Vagina (tissue), 2 donors: ENCODE results near the gene PSMD12. TPM values are rescaled to one million over a fixed set of nuclear protein-coding genes. Genes with fewer than 3 reads are reported as not detected.

ENCODE experiments used
- DNase-seq, 2 donors: peaks; one replicate each; pipeline ENCODE4 v3.0.0-alpha.2; 2017; ENCODE audit errors: extremely low spot score in 2 of 2
- H3K27ac ChIP-seq: fragments of 200-600 bp; sonication (generic); one replicate; pipeline ENCODE4 v1.5.1; 2019
- H3K27me3 ChIP-seq: fragments of 200-600 bp; sonication (generic); one replicate; pipeline ENCODE4 v1.5.1; 2019
- H3K36me3 ChIP-seq, 2 donors: fragments of 200-600 bp; sonication (generic); one replicate each; pipeline ENCODE4 v1.5.1; 2017 to 2019
- H3K4me1 ChIP-seq: fragments of 200-600 bp; sonication (generic); one replicate; pipeline ENCODE4 v1.5.1; 2019
- H3K4me3 ChIP-seq, 2 donors: fragments of 200-600 bp; sonication (generic); 1 replicate in 1 of 2; 2 replicates in 1 of 2; pipeline ENCODE4 v1.5.1; 2016 to 2019
- H3K9me3 ChIP-seq: fragments of 200-600 bp; sonication (generic); one replicate; pipeline ENCODE4 v1.5.1; 2019
- CTCF ChIP-seq, 3 experiments: fragments of 450-650 bp in 2 of 3; fragments of 200-600 bp in 1 of 3; sonication (generic) in 1 of 3; IDR thresholded peaks; one replicate each; pipeline ENCODE4 v1.5.1; 2017 to 2019; ENCODE audit warnings: antibody characterized with exemption in 3 of 3, mild to moderate bottlenecking in 2 of 3, moderate library complexity in 2 of 3
- POLR2A ChIP-seq, 2 donors: fragments of 450-650 bp; IDR thresholded peaks; one replicate each; pipeline ENCODE4 v1.6.1; 2017; ENCODE audit warnings: antibody characterized with exemption in 2 of 2, mild to moderate bottlenecking in 2 of 2, moderate library complexity in 2 of 2
- POLR2AphosphoS5 ChIP-seq, 2 donors: sonication (generic); formaldehyde crosslinking; IDR thresholded peaks; one replicate each; pipeline ENCODE4 v1.9.0; 2017; ENCODE audit warnings: antibody characterized with exemption in 2 of 2, mild to moderate bottlenecking in 2 of 2, low read depth in 1 of 2; ENCODE audit not compliant: insufficient read depth in 1 of 2
- intact Hi-C: fragments of 100-400 bp; cut with DNase I; formaldehyde crosslinking; loops from one replicate; pipeline ENCODE4 v1.15.1; 2023
- small RNA-seq: library from RNA; depleted of rRNA; stranded (forward); fragments of <200 nt; gene quantifications from one replicate; pipeline ENCODE3, GENCODE V24; 2016
- total RNA-seq: library from RNA; depleted of rRNA; stranded (reverse); fragments of >200 nt; gene quantifications from one replicate; pipeline ENCODE4 v1.2.3, GENCODE V29; 2016

The PSMD12 gene
- total RNA-seq, 1 donor from 2014 or later, result 26.0 TPM

DNA sequence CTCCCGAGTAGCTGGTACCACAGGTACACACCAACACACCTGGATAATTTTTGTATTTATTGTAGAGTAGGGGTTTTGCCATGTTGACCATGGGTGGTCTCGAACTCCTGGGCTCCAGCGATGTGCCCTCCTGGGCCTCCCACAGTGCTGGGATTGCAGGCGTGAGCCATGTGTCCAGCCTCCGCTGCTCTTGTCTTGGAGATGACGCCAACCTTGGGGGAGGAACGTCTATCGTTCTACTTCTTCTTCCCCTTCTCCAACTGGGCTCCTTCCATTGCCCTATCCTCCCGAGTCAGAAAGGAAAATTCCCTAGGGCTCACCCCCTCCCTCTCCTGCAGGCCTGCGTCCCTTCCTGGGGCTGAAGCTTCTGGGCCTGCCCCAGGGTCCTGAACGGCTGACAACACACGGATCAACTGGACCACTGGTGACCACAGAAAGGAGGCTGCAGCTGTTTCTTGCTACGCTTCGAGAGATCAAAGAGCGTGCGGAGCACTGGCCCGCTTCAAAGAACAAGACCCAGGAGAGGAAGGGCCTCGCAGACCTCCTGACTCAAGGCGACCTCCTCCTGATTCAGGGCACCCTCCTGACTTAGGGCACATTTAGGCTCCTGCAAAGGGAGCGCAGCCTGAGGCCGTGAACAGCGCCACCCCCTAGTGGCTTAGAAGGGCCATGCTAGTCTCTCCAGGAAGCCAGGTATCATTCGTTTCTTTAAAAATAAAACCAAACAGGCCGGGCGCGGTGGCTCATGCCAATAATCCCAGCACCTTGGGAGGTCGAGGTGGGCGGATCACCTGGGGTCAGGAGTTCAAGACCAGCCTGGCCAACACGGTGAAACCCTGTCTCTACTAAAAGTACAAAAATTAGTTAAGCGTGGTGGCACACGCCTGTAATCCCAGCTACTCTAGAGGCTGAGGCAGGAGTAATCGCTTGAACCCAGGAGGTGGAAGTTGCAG, 72.8 kb downstream of the PSMD12 start:
- peaks cover 18% of the 10 kb centered on the region for H3K4me1 ChIP-seq
- intact Hi-C loops, result no loop called here
- no peak overlapping the region for H3K4me3 ChIP-seq
- H3K9me3 ChIP-seq, result no peaks in the 10 kb centered on the region
- no peaks in the 10 kb centered on the region for H3K36me3 ChIP-seq
- no peak for DNase-seq
- no peaks in the 10 kb centered on the region for H3K27me3 ChIP-seq
- no peak overlapping the region for H3K27ac ChIP-seq
- TF ChIP-seq POLR2A (IDR thresholded peaks at IDR 0.05) (no peak), CTCF (IDR thresholded peaks at IDR 0.05) (peak; percentile 20 to 71 (median 56)), POLR2AphosphoS5 (IDR thresholded peaks at IDR 0.05; ENCODE audit: insufficient read depth in 1 of 2, low read depth in 1 of 2) (no peak)

DNA sequence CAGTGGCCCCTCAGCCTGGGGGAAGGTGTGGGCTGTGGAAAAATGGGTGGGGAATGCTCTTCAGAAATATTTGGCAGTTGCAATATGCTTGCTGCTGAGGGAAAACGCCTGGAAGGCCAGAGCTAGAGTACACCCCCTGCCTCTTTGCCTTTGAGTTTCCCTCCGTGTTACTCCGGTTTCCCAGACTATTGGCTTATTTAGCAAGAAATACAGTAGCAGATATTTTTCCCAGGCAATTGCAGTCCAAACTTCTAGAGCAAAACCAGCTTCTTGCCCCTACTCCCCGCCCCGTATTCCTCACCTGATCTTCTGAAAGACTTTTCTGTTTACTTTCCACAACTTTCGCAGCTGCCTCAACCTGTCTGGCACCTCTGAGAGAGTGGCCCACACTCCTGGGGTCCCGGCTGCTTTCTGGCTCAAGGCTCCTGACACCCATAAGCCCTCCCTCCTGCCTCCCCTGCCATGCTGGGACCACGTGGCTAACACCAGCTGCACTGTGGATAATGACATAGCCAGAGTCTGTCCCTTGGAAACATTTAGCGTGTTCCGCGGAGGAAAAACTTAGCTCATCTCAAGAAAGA, 75.6 kb downstream of the PSMD12 start:
- Histone ChIP-seq H3K27ac (no peak overlapping the region), H3K4me3 (no peak overlapping the region), H3K27me3 (no peaks in the 10 kb centered on the region), H3K4me1 (peaks cover 18% of the 10 kb centered on the region), H3K9me3 (no peaks in the 10 kb centered on the region), H3K36me3 (no peaks in the 10 kb centered on the region)
- intact Hi-C loops, result no loop called here
- DNase-seq, result no peak
- TF ChIP-seq POLR2A (IDR thresholded peaks at IDR 0.05), result no peak
- TF ChIP-seq CTCF (IDR thresholded peaks at IDR 0.05), result no peak

GRCh38 chr17:67290244-67290643, 76.1 kb downstream of the PSMD12 start:
- TF ChIP-seq POLR2A (IDR thresholded peaks at IDR 0.05) (no peak), POLR2AphosphoS5 (IDR thresholded peaks at IDR 0.05; ENCODE audit: insufficient read depth in 1 of 2, low read depth in 1 of 2) (no peak), CTCF (IDR thresholded peaks at IDR 0.05) (no peak)
- H3K27ac ChIP-seq, result no peak overlapping the region
- no peak overlapping the region for H3K4me3 ChIP-seq
- no peaks in the 10 kb centered on the region for H3K9me3 ChIP-seq
- no peak for DNase-seq
- peaks cover 18% of the 10 kb centered on the region for H3K4me1 ChIP-seq
- H3K27me3 ChIP-seq, result no peaks in the 10 kb centered on the region
- intact Hi-C loops, result no loop called here
- no peaks in the 10 kb centered on the region for H3K36me3 ChIP-seq

GRCh38 chr17:67289181-67289876, 77.0 kb downstream of the PSMD12 start:
- intact Hi-C loops, result no loop called here
- H3K27ac ChIP-seq, result no peak overlapping the region

More at GRCh38 chr17:67289181-67289876, 77.0 kb downstream of the PSMD12 start:
- peak overlapping the region in 1 of 2 donors; percentile 29 for H3K4me3 ChIP-seq
- peak; percentile 44 to 47 for TF ChIP-seq POLR2AphosphoS5 (IDR thresholded peaks at IDR 0.05; ENCODE audit: insufficient read depth in 1 of 2, low read depth in 1 of 2)
- TF ChIP-seq POLR2A (IDR thresholded peaks at IDR 0.05), result no peak
- TF ChIP-seq CTCF (IDR thresholded peaks at IDR 0.05), result no peak
- H3K4me1 ChIP-seq, result peaks cover 18% of the 10 kb centered on the region
- no peaks in the 10 kb centered on the region for H3K36me3 ChIP-seq
- H3K27me3 ChIP-seq, result no peaks in the 10 kb centered on the region
- no peaks in the 10 kb centered on the region for H3K9me3 ChIP-seq
- DNase-seq, result peak in 1 of 2 donors; percentile 88

Small RNAs within 50 kb of the gene (small RNA-seq; reads per million reads assigned to genes)
- gene RF00019, result not detected

Other genes starting within 250 kb of the PSMD12 start
- gene HELZ, start 121.4 kb downstream of the PSMD12 start, total RNA-seq, result 31.4 TPM
- gene PITPNC1, start 10.7 kb upstream of the PSMD12 start, total RNA-seq, result 8.1 TPM